ENCODE results near the gene FOXO3.

The FOXO3 gene

DNA sequence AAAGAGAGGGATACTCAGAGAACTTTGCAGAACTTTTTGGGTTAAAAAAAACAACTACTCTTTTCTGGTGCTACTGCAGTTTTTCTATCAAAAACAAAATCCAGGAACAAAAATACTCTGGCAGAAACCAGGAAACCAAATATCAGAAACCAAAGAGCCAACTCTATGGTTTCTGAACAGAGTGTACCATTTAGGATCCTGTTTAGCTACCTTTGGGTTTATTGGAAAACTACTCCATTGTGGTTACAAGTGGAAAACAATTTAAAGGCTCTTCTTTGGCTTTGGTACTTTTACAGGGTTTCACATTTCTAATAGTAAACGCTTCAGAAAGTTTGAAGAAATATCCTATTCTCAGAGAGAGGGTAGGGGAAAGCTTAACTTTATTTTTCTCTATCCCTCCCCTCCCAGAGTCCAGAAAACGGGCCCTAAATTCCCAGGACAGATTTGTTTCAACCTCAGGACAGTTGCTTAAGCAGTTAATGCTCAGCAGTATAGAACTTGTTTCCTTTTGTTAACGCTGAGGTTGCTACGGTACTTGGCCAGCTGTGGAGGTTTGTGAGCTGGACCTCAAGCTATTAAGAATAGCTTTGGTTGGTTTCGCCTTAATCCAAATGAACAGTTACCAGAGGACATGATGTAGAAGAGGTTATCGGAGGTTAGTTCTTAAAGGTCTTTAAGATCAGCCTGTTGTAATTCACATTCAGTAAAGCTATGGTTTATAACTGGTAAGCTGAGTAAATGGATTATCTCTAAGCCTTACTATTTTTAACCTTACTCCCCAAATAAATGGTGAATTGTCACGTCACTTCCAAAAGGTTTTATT lies 47.9 kb downstream of the FOXO3 start:
- H3K4me1 ChIP-seq (ENCODE audit: control extremely low read depth in 1 of 4, control insufficient read depth in 4 of 4, insufficient read depth in 4 of 4, low read length in 3 of 4), result peaks cover 0 to 15% (median 4%) of the 10 kb centered on the region in 4 experiments
- no peak overlapping the region for H3K4me3 ChIP-seq (ENCODE audit: control insufficient read depth in 1 of 7, extremely low read depth in 1 of 7, insufficient read depth in 4 of 7, low read depth in 2 of 7, low read length in 6 of 7)
- H3K27me3 ChIP-seq (replicated peaks in 2 of 5; ENCODE audit: control insufficient read depth in 4 of 5, insufficient read depth in 5 of 5, low read length in 4 of 5), result no peaks in the 10 kb centered on the region
- 90% methylated on average over 4 of the region's 7 CpGs for WGBS (ENCODE audit: insufficient coverage)
- H3K9me3 ChIP-seq (ENCODE audit: control extremely low read depth in 1 of 5, control insufficient read depth in 4 of 5, insufficient read depth in 2 of 5, low read depth in 1 of 5, low read length in 4 of 5), result peaks cover 0 to 5% (median 0%) of the 10 kb centered on the region in 5 experiments
- peaks cover 0 to 2% (median 0%) of the 10 kb centered on the region in 4 experiments for H3K36me3 ChIP-seq (ENCODE audit: control insufficient read depth in 4 of 4, insufficient read depth in 4 of 4, low read length in 3 of 4)
- POLR2A ChIA-PET, result no interaction called here
- no peak for DNase-seq
- H3K27ac ChIP-seq (ENCODE audit: insufficient read depth in 1 of 2, low read depth in 1 of 2, low read length in 2 of 2, poor library complexity in 1 of 2, severe bottlenecking in 2 of 2), result no peak overlapping the region
- CTCF ChIA-PET, result interaction anchor here (1.0 kb wide), 1 partner anchor 33 kb away, joined by 3 read pairs; no protein-coding TSS in a partner anchor

DNA sequence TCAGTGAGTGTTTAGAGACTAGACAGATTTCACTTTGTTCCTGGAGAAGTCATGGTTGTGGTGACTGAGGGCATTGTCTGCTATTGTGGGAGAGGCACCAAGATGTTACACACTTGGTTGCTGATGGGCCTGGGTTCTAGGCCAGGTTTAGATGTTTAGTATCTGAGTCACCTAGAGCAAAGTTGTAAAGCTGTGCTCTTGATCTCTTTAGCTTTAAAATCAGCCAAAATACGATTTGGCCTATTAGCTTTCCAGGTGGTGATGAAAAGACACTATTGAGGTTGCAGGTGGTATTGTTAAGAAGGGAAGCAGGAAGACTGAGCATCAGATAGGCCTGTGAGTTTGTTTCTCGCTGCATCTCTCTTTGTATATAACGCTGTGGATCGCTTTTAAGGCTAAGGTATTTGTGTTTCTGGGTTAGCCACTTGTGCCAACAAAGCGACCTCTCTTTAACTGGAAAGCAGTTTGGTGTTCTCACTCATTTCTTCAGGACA lies 48.6 kb downstream of the FOXO3 start:
- CTCF ChIA-PET, result interaction anchor here (1.0 kb wide), 1 partner anchor 34 kb away, joined by 3 read pairs; no protein-coding TSS in a partner anchor

DNA sequence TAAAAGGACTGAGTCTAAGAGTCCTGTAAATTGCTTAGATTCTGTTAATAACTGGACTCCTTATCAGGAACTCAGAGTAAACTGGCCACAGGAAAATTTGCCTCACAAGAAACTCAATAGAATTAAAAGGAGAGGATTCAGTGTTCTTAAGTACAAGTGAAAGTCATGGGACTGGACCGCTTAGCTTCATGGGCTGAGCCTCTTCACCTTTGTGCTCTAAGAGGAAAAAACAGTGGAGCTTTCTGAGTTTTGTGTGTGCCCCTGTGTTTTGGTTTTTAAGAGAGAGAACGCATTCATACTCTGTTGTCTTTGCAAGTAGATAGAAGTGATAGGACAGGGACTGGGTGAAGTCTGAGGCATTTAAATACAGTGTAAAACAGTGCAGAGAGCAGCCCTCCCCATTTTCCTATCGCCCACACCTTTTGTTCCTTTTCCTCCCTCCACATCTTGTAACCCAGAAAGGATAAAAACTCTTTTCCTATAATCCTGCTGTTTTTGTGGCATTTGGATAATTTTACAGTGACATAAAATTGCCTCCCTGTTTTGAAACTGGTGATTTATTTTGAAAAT lies 49.6 kb downstream of the FOXO3 start:
- Histone ChIP-seq H3K9me3 (ENCODE audit: control extremely low read depth in 1 of 5, control insufficient read depth in 4 of 5, insufficient read depth in 2 of 5, low read depth in 1 of 5, low read length in 4 of 5) (peaks cover 0 to 5% (median 0%) of the 10 kb centered on the region in 5 experiments), H3K4me3 (ENCODE audit: control insufficient read depth in 1 of 7, extremely low read depth in 1 of 7, insufficient read depth in 4 of 7, low read depth in 2 of 7, low read length in 6 of 7) (no peak overlapping the region), H3K27me3 (replicated peaks in 2 of 5; ENCODE audit: control insufficient read depth in 4 of 5, insufficient read depth in 5 of 5, low read length in 4 of 5) (no peaks in the 10 kb centered on the region), H3K36me3 (ENCODE audit: control insufficient read depth in 4 of 4, insufficient read depth in 4 of 4, low read length in 3 of 4) (peaks cover 0 to 2% (median 0%) of the 10 kb centered on the region in 4 experiments), H3K4me1 (ENCODE audit: control extremely low read depth in 1 of 4, control insufficient read depth in 4 of 4, insufficient read depth in 4 of 4, low read length in 3 of 4) (peaks cover 0 to 15% (median 4%) of the 10 kb centered on the region in 4 experiments), H3K27ac (ENCODE audit: insufficient read depth in 1 of 2, low read depth in 1 of 2, low read length in 2 of 2, poor library complexity in 1 of 2, severe bottlenecking in 2 of 2) (no peak overlapping the region)
- CTCF ChIA-PET, result no interaction called here
- DNase-seq, result no peak
- POLR2A ChIA-PET, result no interaction called here
- WGBS (ENCODE audit: insufficient coverage), result 86% methylated on average over 1 of the region's 3 CpGs

More for the DNA sequence above, 48.6 kb downstream of the FOXO3 start:
- DNase-seq, result no peak
- Histone ChIP-seq H3K4me1 (ENCODE audit: control extremely low read depth in 1 of 4, control insufficient read depth in 4 of 4, insufficient read depth in 4 of 4, low read length in 3 of 4) (peaks cover 0 to 15% (median 4%) of the 10 kb centered on the region in 4 experiments), H3K36me3 (ENCODE audit: control insufficient read depth in 4 of 4, insufficient read depth in 4 of 4, low read length in 3 of 4) (peaks cover 0 to 2% (median 0%) of the 10 kb centered on the region in 4 experiments), H3K27ac (ENCODE audit: insufficient read depth in 1 of 2, low read depth in 1 of 2, low read length in 2 of 2, poor library complexity in 1 of 2, severe bottlenecking in 2 of 2) (no peak overlapping the region), H3K4me3 (ENCODE audit: control insufficient read depth in 1 of 7, extremely low read depth in 1 of 7, insufficient read depth in 4 of 7, low read depth in 2 of 7, low read length in 6 of 7) (no peak overlapping the region), H3K9me3 (ENCODE audit: control extremely low read depth in 1 of 5, control insufficient read depth in 4 of 5, insufficient read depth in 2 of 5, low read depth in 1 of 5, low read length in 4 of 5) (peaks cover 0 to 5% (median 0%) of the 10 kb centered on the region in 5 experiments), H3K27me3 (replicated peaks in 2 of 5; ENCODE audit: control insufficient read depth in 4 of 5, insufficient read depth in 5 of 5, low read length in 4 of 5) (no peaks in the 10 kb centered on the region)
- 96% methylated on average over 4 of the region's 5 CpGs for WGBS (ENCODE audit: insufficient coverage)
- POLR2A ChIA-PET, result no interaction called here

DNA sequence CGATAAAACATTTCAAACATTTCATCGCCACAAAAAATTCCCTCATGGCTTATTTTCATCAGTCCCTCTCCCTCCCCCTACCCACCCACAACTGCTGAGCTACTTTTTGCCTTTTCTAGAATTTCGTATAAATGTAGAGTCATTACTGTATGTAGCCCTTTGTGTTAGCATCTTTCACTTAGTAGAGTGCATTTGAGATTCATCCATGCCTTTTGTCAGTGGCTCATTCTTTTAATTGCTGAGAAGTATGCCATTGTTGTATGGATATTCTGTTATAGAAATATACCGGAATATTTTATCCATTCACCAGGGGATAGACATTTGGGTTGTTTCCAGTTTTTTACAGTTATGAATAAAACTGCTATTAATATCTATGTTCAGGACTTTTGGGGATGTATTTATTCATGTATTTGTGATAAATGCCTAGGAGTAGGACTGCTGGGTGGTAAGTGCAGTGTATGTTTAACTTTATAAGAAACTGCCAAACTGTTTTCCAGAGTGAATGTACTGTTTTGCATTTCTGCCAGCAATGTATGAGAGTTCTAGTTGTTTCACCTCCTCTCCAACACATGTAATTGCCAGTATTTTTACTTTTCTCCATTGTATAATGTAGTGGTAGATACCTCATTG lies 50.4 kb downstream of the FOXO3 start:
- no peak overlapping the region for H3K4me3 ChIP-seq (ENCODE audit: control insufficient read depth in 1 of 7, extremely low read depth in 1 of 7, insufficient read depth in 4 of 7, low read depth in 2 of 7, low read length in 6 of 7)
- ChIA-PET POLR2A (no interaction called here), CTCF (no interaction called here)
- DNase-seq, result no peak
- H3K27me3 ChIP-seq (replicated peaks in 2 of 5; ENCODE audit: control insufficient read depth in 4 of 5, insufficient read depth in 5 of 5, low read length in 4 of 5), result no peaks in the 10 kb centered on the region
- H3K36me3 ChIP-seq (ENCODE audit: control insufficient read depth in 4 of 4, insufficient read depth in 4 of 4, low read length in 3 of 4), result peaks cover 0 to 2% (median 0%) of the 10 kb centered on the region in 4 experiments
- H3K27ac ChIP-seq (ENCODE audit: insufficient read depth in 1 of 2, low read depth in 1 of 2, low read length in 2 of 2, poor library complexity in 1 of 2, severe bottlenecking in 2 of 2), result no peak overlapping the region
- peaks cover 0 to 5% (median 0%) of the 10 kb centered on the region in 5 experiments for H3K9me3 ChIP-seq (ENCODE audit: control extremely low read depth in 1 of 5, control insufficient read depth in 4 of 5, insufficient read depth in 2 of 5, low read depth in 1 of 5, low read length in 4 of 5)
- peaks cover 0 to 10% (median 2%) of the 10 kb centered on the region in 4 experiments for H3K4me1 ChIP-seq (ENCODE audit: control extremely low read depth in 1 of 4, control insufficient read depth in 4 of 4, insufficient read depth in 4 of 4, low read length in 3 of 4)
- no CpG with 5 or more reads among the region's 4 CpGs for WGBS (ENCODE audit: insufficient coverage)

DNA sequence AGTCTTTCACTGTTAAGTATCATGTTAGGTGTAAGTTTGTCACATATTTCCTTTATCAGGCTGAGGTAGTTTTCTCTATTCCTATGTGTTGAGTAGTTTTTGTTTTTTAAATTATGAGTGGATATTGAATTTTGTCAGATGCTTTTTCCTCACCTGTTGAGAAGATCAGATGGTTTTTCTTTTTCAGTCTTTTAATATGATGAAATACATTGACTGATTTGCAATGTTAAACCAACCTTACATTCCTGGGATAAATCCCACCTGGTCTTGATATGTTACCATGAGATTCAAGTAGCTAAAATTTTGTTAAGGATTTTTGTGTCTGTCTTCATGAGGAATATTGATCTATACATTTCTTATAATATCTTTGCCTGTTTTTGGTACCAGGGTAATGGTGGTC lies 52.1 kb downstream of the FOXO3 start:
- Histone ChIP-seq H3K9me3 (ENCODE audit: control extremely low read depth in 1 of 5, control insufficient read depth in 4 of 5, insufficient read depth in 2 of 5, low read depth in 1 of 5, low read length in 4 of 5) (peaks cover 0 to 5% (median 0%) of the 10 kb centered on the region in 5 experiments), H3K36me3 (ENCODE audit: control insufficient read depth in 4 of 4, insufficient read depth in 4 of 4, low read length in 3 of 4) (peaks cover 0 to 2% (median 0%) of the 10 kb centered on the region in 4 experiments), H3K4me1 (ENCODE audit: control extremely low read depth in 1 of 4, control insufficient read depth in 4 of 4, insufficient read depth in 4 of 4, low read length in 3 of 4) (peaks cover 0 to 9% (median 5%) of the 10 kb centered on the region in 4 experiments), H3K27ac (ENCODE audit: insufficient read depth in 1 of 2, low read depth in 1 of 2, low read length in 2 of 2, poor library complexity in 1 of 2, severe bottlenecking in 2 of 2) (no peak overlapping the region), H3K27me3 (replicated peaks in 2 of 5; ENCODE audit: control insufficient read depth in 4 of 5, insufficient read depth in 5 of 5, low read length in 4 of 5) (no peaks in the 10 kb centered on the region), H3K4me3 (ENCODE audit: control insufficient read depth in 1 of 7, extremely low read depth in 1 of 7, insufficient read depth in 4 of 7, low read depth in 2 of 7, low read length in 6 of 7) (no peak overlapping the region)
- ChIA-PET CTCF (no interaction called here), POLR2A (no interaction called here)
- no peak for DNase-seq

DNA sequence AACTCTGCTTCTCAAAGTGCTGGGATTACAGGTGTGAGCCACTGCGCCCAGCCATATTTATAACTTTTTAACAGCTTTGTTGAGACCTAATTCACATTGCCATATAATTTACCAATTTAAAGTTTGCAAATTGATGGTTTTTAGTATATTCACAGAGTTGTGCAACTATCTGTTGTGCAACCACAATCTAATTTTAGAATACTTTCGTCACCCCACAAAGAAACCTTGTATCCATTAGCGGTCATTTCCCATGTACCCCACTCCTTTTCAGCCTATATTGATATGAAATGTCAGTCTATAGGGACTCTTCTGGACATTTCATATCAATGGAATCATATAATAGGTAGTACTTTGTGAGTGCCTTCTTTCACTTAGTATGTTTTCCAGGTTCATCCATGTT lies 55.8 kb downstream of the FOXO3 start:
- Histone ChIP-seq H3K4me1 (ENCODE audit: control extremely low read depth in 1 of 4, control insufficient read depth in 4 of 4, insufficient read depth in 4 of 4, low read length in 3 of 4) (peaks cover 0 to 14% (median 11%) of the 10 kb centered on the region in 4 experiments), H3K4me3 (ENCODE audit: control insufficient read depth in 1 of 7, extremely low read depth in 1 of 7, insufficient read depth in 4 of 7, low read depth in 2 of 7, low read length in 6 of 7) (no peak overlapping the region), H3K9me3 (ENCODE audit: control extremely low read depth in 1 of 5, control insufficient read depth in 4 of 5, insufficient read depth in 2 of 5, low read depth in 1 of 5, low read length in 4 of 5) (peaks cover 0 to 5% (median 0%) of the 10 kb centered on the region in 5 experiments), H3K36me3 (ENCODE audit: control insufficient read depth in 4 of 4, insufficient read depth in 4 of 4, low read length in 3 of 4) (peaks cover 0 to 2% (median 0%) of the 10 kb centered on the region in 4 experiments), H3K27me3 (replicated peaks in 2 of 5; ENCODE audit: control insufficient read depth in 4 of 5, insufficient read depth in 5 of 5, low read length in 4 of 5) (no peaks in the 10 kb centered on the region), H3K27ac (ENCODE audit: insufficient read depth in 1 of 2, low read depth in 1 of 2, low read length in 2 of 2, poor library complexity in 1 of 2, severe bottlenecking in 2 of 2) (no peak overlapping the region)
- ChIA-PET CTCF (interaction anchor here (0.9 kb wide), 1 partner anchor 11 kb away, joined by 5 read pairs; no protein-coding TSS in a partner anchor), POLR2A (no interaction called here)
- WGBS (ENCODE audit: insufficient coverage), result no CpG with 5 or more reads among the region's 3 CpGs
- DNase-seq, result peak in 2 of 3 donors; percentile 32 to 34
